Vagina (tissue), 2 donors: ENCODE data around the gene CAMK2N2.

Source experiments
- POLR2A ChIP-seq, 2 donors: fragments of 450-650 bp; IDR thresholded peaks; one replicate each; pipeline ENCODE4 v1.6.1; 2017; ENCODE audit warnings: antibody characterized with exemption in 2 of 2, mild to moderate bottlenecking in 2 of 2, moderate library complexity in 2 of 2
- POLR2AphosphoS5 ChIP-seq, 2 donors: sonication (generic); formaldehyde crosslinking; IDR thresholded peaks; one replicate each; pipeline ENCODE4 v1.9.0; 2017; ENCODE audit warnings: antibody characterized with exemption in 2 of 2, mild to moderate bottlenecking in 2 of 2, low read depth in 1 of 2; ENCODE audit not compliant: insufficient read depth in 1 of 2
- TF ChIP-seq, protein P1 (sequence below), 3 experiments: fragments of 450-650 bp in 2 of 3; fragments of 200-600 bp in 1 of 3; sonication (generic) in 1 of 3; IDR thresholded peaks; one replicate each; pipeline ENCODE4 v1.5.1; 2017 to 2019; ENCODE audit warnings: antibody characterized with exemption in 3 of 3, mild to moderate bottlenecking in 2 of 3, moderate library complexity in 2 of 3

DNA sequence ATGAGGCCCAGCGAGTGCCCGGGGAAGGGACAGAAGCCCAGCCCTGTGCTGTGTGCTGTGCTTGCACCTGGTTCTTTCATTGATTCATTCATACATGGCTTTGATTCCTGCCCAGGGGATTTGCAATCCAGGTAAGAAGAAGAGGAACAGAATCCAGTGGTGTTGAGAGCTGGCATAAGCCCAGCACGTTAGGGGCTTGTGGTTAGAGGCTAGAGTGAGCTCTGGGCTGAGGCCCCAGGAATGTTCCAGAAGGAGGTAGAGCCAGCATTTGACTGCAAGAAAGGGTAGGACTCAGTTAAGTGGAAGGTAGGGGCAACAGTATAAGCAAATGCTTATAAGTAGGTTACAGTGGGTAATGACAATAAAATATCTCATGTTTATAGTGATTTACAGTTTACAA is 29.7 kb downstream of the CAMK2N2 start:
- TF ChIP-seq, protein P1, sequence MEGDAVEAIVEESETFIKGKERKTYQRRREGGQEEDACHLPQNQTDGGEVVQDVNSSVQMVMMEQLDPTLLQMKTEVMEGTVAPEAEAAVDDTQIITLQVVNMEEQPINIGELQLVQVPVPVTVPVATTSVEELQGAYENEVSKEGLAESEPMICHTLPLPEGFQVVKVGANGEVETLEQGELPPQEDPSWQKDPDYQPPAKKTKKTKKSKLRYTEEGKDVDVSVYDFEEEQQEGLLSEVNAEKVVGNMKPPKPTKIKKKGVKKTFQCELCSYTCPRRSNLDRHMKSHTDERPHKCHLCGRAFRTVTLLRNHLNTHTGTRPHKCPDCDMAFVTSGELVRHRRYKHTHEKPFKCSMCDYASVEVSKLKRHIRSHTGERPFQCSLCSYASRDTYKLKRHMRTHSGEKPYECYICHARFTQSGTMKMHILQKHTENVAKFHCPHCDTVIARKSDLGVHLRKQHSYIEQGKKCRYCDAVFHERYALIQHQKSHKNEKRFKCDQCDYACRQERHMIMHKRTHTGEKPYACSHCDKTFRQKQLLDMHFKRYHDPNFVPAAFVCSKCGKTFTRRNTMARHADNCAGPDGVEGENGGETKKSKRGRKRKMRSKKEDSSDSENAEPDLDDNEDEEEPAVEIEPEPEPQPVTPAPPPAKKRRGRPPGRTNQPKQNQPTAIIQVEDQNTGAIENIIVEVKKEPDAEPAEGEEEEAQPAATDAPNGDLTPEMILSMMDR (IDR thresholded peaks at IDR 0.05) = no peak
- TF ChIP-seq POLR2A (IDR thresholded peaks at IDR 0.05) (no peak), POLR2AphosphoS5 (IDR thresholded peaks at IDR 0.05; ENCODE audit: insufficient read depth in 1 of 2, low read depth in 1 of 2) (no peak)
